HG02763 (cell line): ENCODE results near the gene PAGE2B.
"Not testable (repeated sequence)": the region's sequence is repeated elsewhere in the genome, so short reads cannot be mapped to it uniquely, and the experiment has no call there.

Experiments
- ATAC-seq: cut with Tn5 transposase; IDR thresholded peaks from one replicate; pipeline ENCODE4 v1.9.1; 2021; ENCODE audit warnings: mild to moderate bottlenecking, moderate library complexity; ENCODE audit not compliant: unreplicated experiment

PAGE2B gene

GRCh38 chrX:55107911-55108310, 33.1 kb downstream of the PAGE2B start:
- no peak for ATAC-seq

- no peak for ATAC-seq
Observed at GRCh38 chrX:55109306-55109705, 34.5 kb downstream of the PAGE2B start.

- no peak for ATAC-seq
Observed at GRCh38 chrX:55111578-55112254, 36.9 kb downstream of the PAGE2B start.

- ATAC-seq, result not testable (repeated sequence)
Observed at GRCh38 chrX:55116589-55116988, 41.8 kb downstream of the PAGE2B start.

GRCh38 chrX:55118574-55118973, 43.7 kb downstream of the PAGE2B start:
- ATAC-seq, result no peak

GRCh38 chrX:55119271-55119670, 44.4 kb downstream of the PAGE2B start:
- ATAC-seq, result no peak

- ATAC-seq, result no peak
Observed at GRCh38 chrX:55119712-55120111, 44.9 kb downstream of the PAGE2B start.

- no peak for ATAC-seq
Observed at GRCh38 chrX:55120761-55121358, 46.0 kb downstream of the PAGE2B start.

GRCh38 chrX:55123900-55124299, 49.1 kb downstream of the PAGE2B start:
- no peak for ATAC-seq

- no peak for ATAC-seq
Observed at GRCh38 chrX:55127692-55128091, 52.9 kb downstream of the PAGE2B start.
